H7 (cell line): Measurements from ENCODE around the gene DCAF12. TPM values are rescaled to one million over a fixed set of nuclear protein-coding genes. Genes with fewer than 3 reads are reported as not detected.
A peak's percentile ranks its signal among the peaks of the same experiment; 100 is the strongest.

Experiments used
- DNase-seq: peaks from one replicate; pipeline ENCODE4 v3.0.0; 2012
- H3K27me3 ChIP-seq: 2 replicates; pipeline ENCODE4 v1.6.0; 2011; ENCODE audit warnings: mild to moderate bottlenecking, low read length; ENCODE audit not compliant: control insufficient read depth, insufficient read depth
- H3K36me3 ChIP-seq: replicated peaks from 2 replicates; pipeline ENCODE4 v1.5.1; 2011; ENCODE audit warnings: low read length; ENCODE audit not compliant: control insufficient read depth, insufficient read depth
- H3K4me3 ChIP-seq: 2 replicates; pipeline ENCODE4 v1.5.1; 2011; ENCODE audit warnings: low read depth, mild to moderate bottlenecking, control low read depth, low read length, moderate library complexity; ENCODE audit not compliant: insufficient read depth
- total RNA-seq: library from RNA; depleted of rRNA; stranded (reverse); fragments of >200 nt; shearing (Covaris generic); gene quantifications from 2 replicates; pipeline ENCODE4 v1.2.3, GENCODE V29; 2014; rRNA removed

DCAF12 gene
- 31.1 and 32.5 TPM in 2 replicates for total RNA-seq

GRCh38 chr9:34126207-34127034 lies at the start of gene DCAF12:
DCAF12 (minus strand) TSS chr9:34126698; CDS start chr9:34126431, 267 bp downstream.
- Histone ChIP-seq H3K4me3 (peak within 1 kb of the TSS; percentile 79), H3K36me3 (peaks cover 4% of the 10 kb centered on the region; the same call in 1 of the 2 replicates), H3K27me3 (no peaks in the 10 kb centered on the region)
- peak; percentile 97 for DNase-seq

GRCh38 chr9:34176089-34176488 lies 49.6 kb upstream of the DCAF12 start:
- no peak for DNase-seq
- Histone ChIP-seq H3K36me3 (no peaks in the 10 kb centered on the region), H3K27me3 (no peaks in the 10 kb centered on the region), H3K4me3 (no peak overlapping the region)

GRCh38 chr9:34171753-34172535 lies 45.4 kb upstream of the DCAF12 start:
- H3K27me3 ChIP-seq = no peaks in the 10 kb centered on the region
- no peaks in the 10 kb centered on the region for H3K36me3 ChIP-seq
- H3K4me3 ChIP-seq = no peak overlapping the region
- DNase-seq = no peak

GRCh38 chr9:34170237-34170991 lies 43.9 kb upstream of the DCAF12 start:
- no peaks in the 10 kb centered on the region for H3K27me3 ChIP-seq
- no peaks in the 10 kb centered on the region for H3K36me3 ChIP-seq
- no peak for DNase-seq
- no peak overlapping the region for H3K4me3 ChIP-seq

- H3K27me3 ChIP-seq = no peaks in the 10 kb centered on the region
- no peaks in the 10 kb centered on the region for H3K36me3 ChIP-seq
- no peak overlapping the region for H3K4me3 ChIP-seq
- no peak for DNase-seq
Observed at GRCh38 chr9:34169125-34169524, 42.6 kb upstream of the DCAF12 start.

- H3K36me3 ChIP-seq = no peaks in the 10 kb centered on the region
- no peak for DNase-seq
- no peak overlapping the region for H3K4me3 ChIP-seq
Observed at GRCh38 chr9:34163434-34163833, 36.9 kb upstream of the DCAF12 start.

GRCh38 chr9:34158362-34158869 lies 31.9 kb upstream of the DCAF12 start:
- Histone ChIP-seq H3K27me3 (no peaks in the 10 kb centered on the region), H3K4me3 (no peak overlapping the region), H3K36me3 (no peaks in the 10 kb centered on the region)
- DNase-seq = no peak

More at GRCh38 chr9:34163434-34163833, 36.9 kb upstream of the DCAF12 start:
- H3K27me3 ChIP-seq = no peaks in the 10 kb centered on the region

GRCh38 chr9:34157898-34158297 lies 31.4 kb upstream of the DCAF12 start:
- Histone ChIP-seq H3K36me3 (no peaks in the 10 kb centered on the region), H3K4me3 (no peak overlapping the region)
- no peak for DNase-seq

GRCh38 chr9:34157318-34157717 lies 30.8 kb upstream of the DCAF12 start:
- no peaks in the 10 kb centered on the region for H3K36me3 ChIP-seq
- no peaks in the 10 kb centered on the region for H3K27me3 ChIP-seq
- no peak overlapping the region for H3K4me3 ChIP-seq
- DNase-seq = no peak

More at GRCh38 chr9:34157898-34158297, 31.4 kb upstream of the DCAF12 start:
- H3K27me3 ChIP-seq = no peaks in the 10 kb centered on the region

GRCh38 chr9:34154057-34154456 lies 27.6 kb upstream of the DCAF12 start:
- Histone ChIP-seq H3K36me3 (no peaks in the 10 kb centered on the region), H3K4me3 (no peak overlapping the region), H3K27me3 (no peaks in the 10 kb centered on the region)
- DNase-seq = no peak

- no peaks in the 10 kb centered on the region for H3K27me3 ChIP-seq
- no peak for DNase-seq
- no peaks in the 10 kb centered on the region for H3K36me3 ChIP-seq
- H3K4me3 ChIP-seq = no peak overlapping the region
Observed at GRCh38 chr9:34151398-34151797, 24.9 kb upstream of the DCAF12 start.

- H3K36me3 ChIP-seq = no peaks in the 10 kb centered on the region
- no peak overlapping the region for H3K4me3 ChIP-seq
- no peaks in the 10 kb centered on the region for H3K27me3 ChIP-seq
- DNase-seq = no peak
Observed at GRCh38 chr9:34145165-34145564, 18.7 kb upstream of the DCAF12 start.

GRCh38 chr9:34143116-34143515 lies 16.6 kb upstream of the DCAF12 start:
- H3K4me3 ChIP-seq = no peak overlapping the region
- H3K36me3 ChIP-seq = no peaks in the 10 kb centered on the region
- no peaks in the 10 kb centered on the region for H3K27me3 ChIP-seq
- DNase-seq = no peak

GRCh38 chr9:34140853-34141252 lies 14.4 kb upstream of the DCAF12 start:
- Histone ChIP-seq H3K36me3 (no peaks in the 10 kb centered on the region), H3K27me3 (no peaks in the 10 kb centered on the region), H3K4me3 (no peak overlapping the region)
- DNase-seq = no peak
